GM12873 (cell line): ENCODE data around the gene MTPN.

Experiments
- TF ChIP-seq, protein P1 (sequence below): IDR thresholded peaks from 2 replicates; pipeline ENCODE4 v1.5.1; 2012; ENCODE audit warnings: low read depth, mild to moderate bottlenecking, moderate library complexity, low read length, control low read depth; ENCODE audit not compliant: insufficient read depth; ENCODE audit errors: missing control alignments

Gene MTPN

DNA sequence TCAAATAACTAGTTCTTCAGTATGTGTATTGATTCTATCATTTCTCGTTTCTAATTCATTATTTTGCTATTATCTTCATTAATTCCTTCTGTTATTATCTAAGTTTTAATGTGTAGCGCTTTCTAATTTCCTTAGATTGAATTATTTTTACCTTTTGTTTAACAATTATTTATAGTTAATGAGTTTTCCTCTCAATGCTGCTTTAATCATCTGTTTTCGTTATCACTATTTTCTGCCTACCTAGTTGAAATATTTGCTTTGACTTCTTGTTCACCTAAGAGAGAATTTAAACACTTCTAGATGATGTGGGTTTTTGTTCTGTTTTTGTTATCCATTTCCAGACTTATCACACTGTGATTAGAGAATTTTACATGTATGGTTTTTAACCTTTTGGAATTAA lies 37.5 kb upstream of the MTPN start:
- TF ChIP-seq, protein P1, sequence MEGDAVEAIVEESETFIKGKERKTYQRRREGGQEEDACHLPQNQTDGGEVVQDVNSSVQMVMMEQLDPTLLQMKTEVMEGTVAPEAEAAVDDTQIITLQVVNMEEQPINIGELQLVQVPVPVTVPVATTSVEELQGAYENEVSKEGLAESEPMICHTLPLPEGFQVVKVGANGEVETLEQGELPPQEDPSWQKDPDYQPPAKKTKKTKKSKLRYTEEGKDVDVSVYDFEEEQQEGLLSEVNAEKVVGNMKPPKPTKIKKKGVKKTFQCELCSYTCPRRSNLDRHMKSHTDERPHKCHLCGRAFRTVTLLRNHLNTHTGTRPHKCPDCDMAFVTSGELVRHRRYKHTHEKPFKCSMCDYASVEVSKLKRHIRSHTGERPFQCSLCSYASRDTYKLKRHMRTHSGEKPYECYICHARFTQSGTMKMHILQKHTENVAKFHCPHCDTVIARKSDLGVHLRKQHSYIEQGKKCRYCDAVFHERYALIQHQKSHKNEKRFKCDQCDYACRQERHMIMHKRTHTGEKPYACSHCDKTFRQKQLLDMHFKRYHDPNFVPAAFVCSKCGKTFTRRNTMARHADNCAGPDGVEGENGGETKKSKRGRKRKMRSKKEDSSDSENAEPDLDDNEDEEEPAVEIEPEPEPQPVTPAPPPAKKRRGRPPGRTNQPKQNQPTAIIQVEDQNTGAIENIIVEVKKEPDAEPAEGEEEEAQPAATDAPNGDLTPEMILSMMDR, result no peak

DNA sequence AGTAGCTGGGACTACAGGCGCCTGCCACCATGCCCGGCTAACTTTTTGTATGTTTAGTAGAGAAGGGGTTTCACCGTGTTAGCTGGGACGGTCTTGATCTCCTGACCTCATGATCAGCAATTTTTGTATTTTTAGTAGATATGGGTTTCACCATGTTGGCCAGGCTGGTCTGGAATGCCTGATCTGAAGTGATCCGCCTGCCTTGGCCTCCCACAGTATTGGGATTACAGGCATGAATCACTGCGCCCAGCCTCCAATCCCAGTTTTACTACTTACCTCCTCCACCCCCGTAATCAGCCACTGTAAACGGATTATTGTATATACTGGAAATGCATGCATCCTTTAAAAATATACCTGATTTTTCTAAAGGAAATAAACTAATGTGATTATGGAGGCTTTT lies 35.1 kb upstream of the MTPN start:
- TF ChIP-seq, protein P1, result no peak

DNA sequence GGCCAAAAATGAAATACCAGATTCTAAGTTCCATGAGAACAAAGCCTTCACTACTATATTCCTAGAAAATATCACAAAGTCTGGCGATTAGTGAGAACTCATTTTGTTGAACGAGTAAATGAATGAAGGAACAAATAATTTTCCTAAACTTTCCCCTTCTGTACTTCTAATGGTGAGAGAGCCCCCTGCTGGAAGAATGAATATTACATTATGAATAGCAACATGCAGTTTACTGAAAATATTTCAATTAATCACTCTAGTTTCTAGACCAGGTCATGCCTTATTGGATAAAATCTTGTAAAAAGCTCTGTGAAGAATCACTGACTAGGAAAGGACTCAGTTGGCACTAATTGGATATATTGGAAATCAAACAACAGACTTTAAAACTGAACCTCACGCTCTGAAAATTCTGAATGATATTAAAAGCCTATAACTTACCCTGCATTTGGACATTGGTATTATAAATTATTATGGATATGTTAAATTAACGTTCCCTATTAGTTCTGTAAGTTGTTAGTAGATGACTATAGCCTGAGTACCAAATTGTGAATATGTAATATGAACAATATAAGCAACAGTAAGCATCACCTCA lies 32.4 kb upstream of the MTPN start:
- TF ChIP-seq, protein P1, result peak; percentile 53

DNA sequence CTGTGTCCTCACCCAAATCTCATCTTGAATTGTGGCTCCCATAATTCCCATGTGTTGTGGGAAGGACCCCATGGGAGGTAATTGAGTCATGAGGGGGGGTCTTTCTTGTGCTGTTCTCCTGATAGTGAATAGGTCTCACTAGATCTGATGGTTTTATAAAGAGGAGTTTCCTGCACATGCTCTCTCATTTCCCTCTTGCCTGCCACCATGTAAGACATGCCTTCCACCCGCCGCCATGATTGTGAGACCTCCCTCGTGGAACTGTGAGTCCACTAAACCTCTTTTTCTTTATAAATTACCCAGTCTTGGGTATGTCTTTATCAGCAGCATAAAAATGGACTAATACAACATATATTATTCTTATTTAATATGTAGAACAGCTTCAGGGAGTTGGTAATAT lies 29.0 kb upstream of the MTPN start:
- TF ChIP-seq, protein P1, result no peak

DNA sequence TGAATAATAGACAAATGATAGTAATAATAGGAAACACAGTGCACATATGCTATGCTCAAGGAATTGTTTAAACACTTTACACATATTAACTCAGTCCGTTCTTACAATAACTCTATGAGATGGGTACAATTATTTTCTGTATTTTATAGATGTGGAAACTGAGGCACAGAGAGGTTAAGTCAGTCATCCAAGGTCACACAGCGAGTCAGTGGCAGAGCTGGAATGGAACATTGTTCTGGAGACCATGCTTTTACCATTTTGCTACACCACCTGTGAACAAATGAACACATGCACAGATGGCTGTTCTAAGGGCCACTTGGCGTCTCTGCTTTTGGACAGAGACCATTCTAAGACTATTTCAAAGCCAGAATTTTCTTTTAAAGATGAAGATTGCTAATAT lies 26.9 kb upstream of the MTPN start:
- TF ChIP-seq, protein P1, result no peak

DNA sequence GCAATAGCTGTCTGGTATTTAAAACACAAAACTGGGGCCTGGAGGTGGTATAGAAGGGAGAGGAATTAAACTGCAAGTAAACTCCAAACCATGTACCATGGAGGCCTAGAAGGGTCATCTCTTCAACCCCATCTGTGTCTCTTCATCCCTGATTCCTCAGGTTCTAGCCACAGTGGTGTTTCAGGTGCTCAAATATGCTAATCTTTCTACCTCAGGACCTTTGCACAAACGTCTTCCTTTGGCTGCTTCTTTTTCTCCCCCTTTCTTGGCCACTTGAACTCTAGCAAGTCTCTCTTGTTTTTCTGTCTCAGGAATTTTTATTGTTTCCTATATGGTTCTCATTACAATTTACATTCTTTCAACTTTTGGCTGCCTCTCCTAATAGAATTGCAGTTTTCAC lies 25.6 kb upstream of the MTPN start:
- TF ChIP-seq, protein P1, result no peak

DNA sequence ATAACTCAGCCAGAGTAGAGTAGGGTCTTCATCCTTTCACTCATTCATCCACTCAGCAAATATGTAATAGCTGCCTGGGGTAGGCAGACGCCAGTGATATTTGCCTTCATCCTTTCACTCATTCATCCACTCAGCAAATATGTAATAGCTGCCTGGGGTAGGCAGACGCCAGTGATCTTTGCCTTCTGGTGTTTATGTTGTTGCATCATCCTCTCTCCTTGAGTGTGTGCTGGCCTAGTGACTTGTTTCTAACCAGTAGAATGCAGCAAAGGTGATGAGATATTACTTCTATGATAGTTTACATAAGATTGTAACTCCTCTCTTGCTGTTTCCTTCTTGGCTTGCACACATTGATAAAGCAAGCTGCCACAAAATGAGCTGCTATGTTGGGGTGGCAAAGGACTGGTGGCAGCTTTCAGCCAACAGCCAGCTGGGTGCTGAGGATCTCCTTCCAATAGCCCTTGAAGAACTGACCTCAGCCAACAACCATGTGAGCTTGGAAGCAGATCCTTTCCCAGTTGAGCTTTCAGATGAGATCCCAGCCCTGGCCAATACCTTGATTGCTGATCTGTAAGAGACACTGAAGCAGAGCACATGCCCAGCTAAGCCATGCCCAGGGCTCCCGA lies 23.2 kb upstream of the MTPN start:
- TF ChIP-seq, protein P1, result no peak

DNA sequence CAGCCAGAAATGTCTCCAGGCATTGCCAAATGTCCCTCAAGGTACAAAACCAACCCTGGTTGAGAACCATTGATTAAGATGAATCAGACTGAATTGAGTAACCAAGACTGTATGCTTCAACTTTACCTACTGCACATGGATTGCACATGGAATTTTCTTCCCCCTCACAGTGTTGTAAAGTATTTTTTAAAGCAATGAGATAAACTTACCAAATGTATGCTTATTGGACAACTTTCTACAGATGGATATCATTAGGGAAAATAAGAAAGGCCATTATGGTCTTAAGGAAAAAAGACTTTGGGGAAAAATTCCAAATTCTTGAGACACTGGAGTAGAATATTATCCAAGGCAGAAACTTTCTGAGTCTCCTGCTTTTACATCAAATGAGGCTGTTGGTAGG lies 20.9 kb upstream of the MTPN start:
- TF ChIP-seq, protein P1, result no peak
